Cardiac fibroblast (primary cell): ENCODE results near the gene SLC39A11.

Experiments
- DNase-seq, 2 donors: peaks; one replicate each; pipeline versions ENCODE4 v3.0.0 to v3.0.0-alpha.2; 2010; ENCODE audit warnings: low read depth in 2 of 2
- H3K4me3 ChIP-seq, 2 donors: replicated peaks in 1 of 2; 1 replicate in 1 of 2; 2 replicates in 1 of 2; pipeline ENCODE4 v1.5.1; 2011; ENCODE audit warnings: low read depth in 2 of 2, low read length in 2 of 2, mild to moderate bottlenecking in 2 of 2, moderate library complexity in 1 of 2
- TF ChIP-seq, protein P1 (sequence below): IDR thresholded peaks from one replicate; pipeline ENCODE4 v1.5.1; 2011; ENCODE audit warnings: low read depth, mild to moderate bottlenecking, low read length, inconsistent platforms

The SLC39A11 gene

GRCh38 chr17:73122953-73123605 lies 30.6 kb upstream of the SLC39A11 start:
- DNase-seq = no peak
- no peak overlapping the region for H3K4me3 ChIP-seq
- TF ChIP-seq, protein P1, sequence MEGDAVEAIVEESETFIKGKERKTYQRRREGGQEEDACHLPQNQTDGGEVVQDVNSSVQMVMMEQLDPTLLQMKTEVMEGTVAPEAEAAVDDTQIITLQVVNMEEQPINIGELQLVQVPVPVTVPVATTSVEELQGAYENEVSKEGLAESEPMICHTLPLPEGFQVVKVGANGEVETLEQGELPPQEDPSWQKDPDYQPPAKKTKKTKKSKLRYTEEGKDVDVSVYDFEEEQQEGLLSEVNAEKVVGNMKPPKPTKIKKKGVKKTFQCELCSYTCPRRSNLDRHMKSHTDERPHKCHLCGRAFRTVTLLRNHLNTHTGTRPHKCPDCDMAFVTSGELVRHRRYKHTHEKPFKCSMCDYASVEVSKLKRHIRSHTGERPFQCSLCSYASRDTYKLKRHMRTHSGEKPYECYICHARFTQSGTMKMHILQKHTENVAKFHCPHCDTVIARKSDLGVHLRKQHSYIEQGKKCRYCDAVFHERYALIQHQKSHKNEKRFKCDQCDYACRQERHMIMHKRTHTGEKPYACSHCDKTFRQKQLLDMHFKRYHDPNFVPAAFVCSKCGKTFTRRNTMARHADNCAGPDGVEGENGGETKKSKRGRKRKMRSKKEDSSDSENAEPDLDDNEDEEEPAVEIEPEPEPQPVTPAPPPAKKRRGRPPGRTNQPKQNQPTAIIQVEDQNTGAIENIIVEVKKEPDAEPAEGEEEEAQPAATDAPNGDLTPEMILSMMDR = no peak

DNA sequence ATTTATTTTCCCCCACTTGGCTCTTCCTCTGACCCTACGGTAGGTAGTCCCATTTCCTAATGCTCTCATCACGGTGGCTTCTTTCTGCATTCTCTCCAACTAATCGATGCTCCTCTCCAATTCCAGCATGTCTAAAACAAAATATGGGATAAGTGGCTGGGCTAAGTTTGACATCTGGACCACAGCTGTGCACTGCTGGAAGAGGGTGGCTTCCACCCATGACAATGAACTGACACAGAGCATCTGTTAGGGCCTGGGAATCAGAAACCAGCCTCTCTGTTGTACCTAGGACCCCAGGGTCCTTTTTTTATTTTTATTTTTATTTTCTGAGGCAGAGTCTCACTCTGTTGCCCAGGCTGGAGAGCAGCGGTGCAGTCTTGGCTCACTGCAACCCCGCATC lies 29.0 kb upstream of the SLC39A11 start:
- TF ChIP-seq, protein P1 = no peak

DNA sequence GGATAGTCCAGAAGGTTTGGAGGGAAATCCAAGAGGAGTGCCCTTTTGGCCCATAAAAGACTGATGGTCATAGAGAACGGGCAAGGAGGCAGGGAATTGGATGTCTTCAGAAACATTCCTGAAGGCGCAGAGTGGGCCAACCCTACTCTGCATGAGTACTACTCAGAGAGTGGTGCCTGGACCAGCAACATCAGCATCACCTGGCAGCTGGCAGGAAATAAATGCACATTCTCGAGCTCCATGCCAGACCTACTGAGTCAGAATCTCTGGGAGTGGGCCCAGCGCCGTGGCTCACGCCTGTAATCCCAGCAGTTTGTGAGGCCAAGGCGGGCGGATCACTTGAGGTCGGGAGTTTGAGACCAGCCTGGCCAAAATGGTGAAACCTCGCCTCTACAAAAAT lies 27.1 kb upstream of the SLC39A11 start:
- TF ChIP-seq, protein P1 = no peak
- peak in 1 of 2 donors; percentile 1 for DNase-seq
- no peak overlapping the region for H3K4me3 ChIP-seq

More for the DNA sequence above, 29.0 kb upstream of the SLC39A11 start:
- no peak overlapping the region for H3K4me3 ChIP-seq
- no peak for DNase-seq

GRCh38 chr17:73118951-73119391 lies 26.5 kb upstream of the SLC39A11 start:
- TF ChIP-seq, protein P1 = no peak
- DNase-seq = no peak
- H3K4me3 ChIP-seq = no peak overlapping the region

DNA sequence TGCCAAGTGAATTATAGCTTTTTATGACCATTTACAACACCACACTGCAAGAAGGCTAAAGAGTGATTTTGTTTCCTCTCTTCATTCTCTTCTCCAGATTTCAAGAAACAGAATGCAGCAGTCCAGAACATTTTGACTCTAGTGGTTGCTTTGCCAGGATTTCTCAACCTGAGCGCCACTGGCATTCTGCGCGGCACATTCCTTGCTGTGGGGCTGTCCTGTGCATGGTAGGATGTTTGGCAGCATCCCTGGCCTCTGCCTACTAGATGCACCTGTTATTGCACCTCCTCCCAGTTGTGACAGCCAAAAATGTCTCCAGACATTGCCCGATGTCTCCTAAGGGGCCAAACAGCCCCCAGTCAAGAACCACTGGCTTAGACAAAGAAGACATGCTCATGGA lies 25.7 kb upstream of the SLC39A11 start:
- TF ChIP-seq, protein P1 = no peak
- no peak for DNase-seq
- H3K4me3 ChIP-seq = no peak overlapping the region

- TF ChIP-seq, protein P1 = no peak
These were observed 19.8 kb upstream of the SLC39A11 start for GRCh38 chr17:73112246-73112645.

DNA sequence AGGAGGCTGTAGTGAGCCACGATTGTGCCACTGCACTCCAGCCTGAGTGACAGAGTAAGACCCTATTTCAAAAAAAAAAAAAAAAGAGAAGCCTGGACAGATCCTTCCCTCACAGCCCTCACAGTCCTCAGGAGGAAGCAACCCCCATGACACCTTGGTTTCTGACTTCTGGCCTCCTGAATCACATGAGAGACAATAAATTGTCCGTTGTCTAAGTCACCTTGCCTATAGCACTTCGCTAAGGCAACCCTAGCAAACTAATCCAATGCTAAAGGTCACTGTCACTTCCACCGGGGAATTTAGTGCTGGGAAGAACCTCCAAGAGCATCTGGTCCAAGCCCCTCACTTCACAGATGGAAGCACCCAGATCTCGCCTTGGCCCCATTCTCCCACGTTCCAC lies 18.9 kb upstream of the SLC39A11 start:
- TF ChIP-seq, protein P1 = no peak
- no peak for DNase-seq

More at GRCh38 chr17:73112246-73112645, 19.8 kb upstream of the SLC39A11 start:
- DNase-seq = no peak
- no peak overlapping the region for H3K4me3 ChIP-seq

More for the DNA sequence above, 18.9 kb upstream of the SLC39A11 start:
- H3K4me3 ChIP-seq = no peak overlapping the region
